Karpas-422 (cell line): ENCODE measurements around the gene ZNF516. TPM values are rescaled to one million over a fixed set of nuclear protein-coding genes. Genes with fewer than 3 reads are reported as not detected.

Source experiments
- DNase-seq: peaks from one replicate; pipeline ENCODE4 v3.0.0-alpha.2; 2015
- H2AFZ ChIP-seq: fragments of 200-600 bp; sonication (generic); 2 replicates; pipeline ENCODE4 v1.6.1; 2014; ENCODE audit warnings: antibody characterized with exemption, low read length, mixed read lengths
- H3K27ac ChIP-seq: fragments of 200-600 bp; sonication (generic); 2 replicates; pipeline ENCODE4 v1.5.1; 2014; ENCODE audit warnings: mild to moderate bottlenecking, low read length, moderate library complexity
- H3K27me3 ChIP-seq: fragments of 200-600 bp; sonication (generic); 2 replicates; pipeline ENCODE4 v1.6.1; 2014; ENCODE audit warnings: low read length, mixed read lengths
- H3K36me3 ChIP-seq: fragments of 200-600 bp; sonication (generic); 2 replicates; pipeline ENCODE4 v1.6.1; 2014; ENCODE audit warnings: low read length, mixed read lengths; ENCODE audit not compliant: insufficient read depth
- H3K4me1 ChIP-seq: fragments of 200-600 bp; sonication (generic); 2 replicates; pipeline ENCODE4 v1.6.1; 2014; ENCODE audit warnings: mild to moderate bottlenecking, low read length, mixed read lengths
- H3K4me2 ChIP-seq: fragments of 200-600 bp; sonication (generic); 2 replicates; pipeline ENCODE4 v1.6.1; 2014; ENCODE audit warnings: low read length, low read depth, mild to moderate bottlenecking; ENCODE audit not compliant: poor library complexity, severe bottlenecking
- H3K4me3 ChIP-seq: fragments of 200-600 bp; sonication (generic); 2 replicates; pipeline ENCODE4 v1.5.1; 2014; ENCODE audit warnings: mild to moderate bottlenecking, antibody characterized with exemption, low read length, mixed read lengths
- H3K79me2 ChIP-seq: fragments of 200-600 bp; sonication (generic); 2 replicates; pipeline ENCODE4 v1.6.1; 2014; ENCODE audit warnings: mild to moderate bottlenecking, low read length, mixed read lengths
- H3K9ac ChIP-seq: fragments of 200-600 bp; sonication (generic); 2 replicates; pipeline ENCODE4 v1.6.0; 2014; ENCODE audit warnings: low read length
- H3K9me2 ChIP-seq: fragments of 200-600 bp; sonication (generic), shearing (Covaris generic); replicated peaks from 2 replicates; pipeline ENCODE4 v1.6.0; 2014; ENCODE audit warnings: mild to moderate bottlenecking, low read length, moderate library complexity; ENCODE audit not compliant: insufficient read depth
- H3K9me3 ChIP-seq: fragments of 300-700, 200-600 bp; sonication (generic); 2 replicates; pipeline ENCODE4 v1.6.1; 2014; ENCODE audit warnings: low read length, mixed read lengths
- H4K20me1 ChIP-seq: fragments of 200-600 bp; sonication (generic); 2 replicates; pipeline ENCODE4 v1.6.1; 2014; ENCODE audit warnings: mild to moderate bottlenecking, antibody characterized with exemption, low read length, low read depth; ENCODE audit not compliant: insufficient read depth
- total RNA-seq: library from RNA; depleted of rRNA; stranded (reverse); fragments of >200 nt; shearing (Covaris generic); gene quantifications from 2 replicates; pipeline ENCODE4 v1.2.3, GENCODE V29; 2014; ENCODE audit warnings: low replicate concordance

Gene ZNF516
- total RNA-seq, 1 experiment from 2014 or later: 41.0 TPM

- Histone ChIP-seq H3K9me2 (no peaks in the 10 kb centered on the region), H3K4me2 (no peak overlapping the region), H3K4me1 (no peaks in the 10 kb centered on the region), H2AFZ (no peak overlapping the region), H3K9ac (no peak overlapping the region), H3K27ac (no peak overlapping the region), H3K9me3 (no peaks in the 10 kb centered on the region), H4K20me1 (peaks cover 54% of the 10 kb centered on the region), H3K4me3 (no peak overlapping the region), H3K36me3 (peaks cover 15% of the 10 kb centered on the region), H3K27me3 (no peaks in the 10 kb centered on the region), H3K79me2 (peaks cover 99% of the 10 kb centered on the region)
- no peak for DNase-seq
These were observed 26.4 kb downstream of the ZNF516 start for GRCh38 chr18:76468345-76469304.

- Histone ChIP-seq H3K9ac (no peak overlapping the region), H3K9me3 (no peaks in the 10 kb centered on the region), H3K27me3 (no peaks in the 10 kb centered on the region), H4K20me1 (peaks cover 59% of the 10 kb centered on the region), H3K4me1 (no peaks in the 10 kb centered on the region), H3K79me2 (peaks cover 99% of the 10 kb centered on the region), H3K4me2 (no peak overlapping the region), H3K27ac (no peak overlapping the region), H3K36me3 (peaks cover 14% of the 10 kb centered on the region), H3K9me2 (no peaks in the 10 kb centered on the region), H2AFZ (no peak overlapping the region), H3K4me3 (no peak overlapping the region)
- DNase-seq: no peak
These were observed 27.5 kb downstream of the ZNF516 start for GRCh38 chr18:76467371-76468190.

- Histone ChIP-seq H4K20me1 (peaks cover 59% of the 10 kb centered on the region), H3K27ac (no peak overlapping the region), H3K79me2 (peaks cover 99% of the 10 kb centered on the region), H3K36me3 (peaks cover 13% of the 10 kb centered on the region; the same call in 1 of the 2 replicates), H3K4me1 (no peaks in the 10 kb centered on the region), H3K9me2 (no peaks in the 10 kb centered on the region), H3K4me2 (no peak overlapping the region), H3K4me3 (no peak overlapping the region), H3K9ac (no peak overlapping the region), H2AFZ (no peak overlapping the region), H3K27me3 (no peaks in the 10 kb centered on the region), H3K9me3 (no peaks in the 10 kb centered on the region)
- no peak for DNase-seq
These were observed 28.5 kb downstream of the ZNF516 start for GRCh38 chr18:76466410-76466991.

GRCh38 chr18:76465630-76466409, 29.2 kb downstream of the ZNF516 start:
- no peaks in the 10 kb centered on the region for H3K9me2 ChIP-seq
- peaks cover 99% of the 10 kb centered on the region for H3K79me2 ChIP-seq
- H3K9me3 ChIP-seq: no peaks in the 10 kb centered on the region
- peaks cover 13% of the 10 kb centered on the region; the same call in 1 of the 2 replicates for H3K36me3 ChIP-seq
- no peak for DNase-seq
- H3K9ac ChIP-seq: no peak overlapping the region
- no peaks in the 10 kb centered on the region for H3K4me1 ChIP-seq
- H2AFZ ChIP-seq: no peak overlapping the region
- H3K4me3 ChIP-seq: no peak overlapping the region
- H3K27ac ChIP-seq: no peak overlapping the region
- peaks cover 59% of the 10 kb centered on the region for H4K20me1 ChIP-seq
- no peak overlapping the region for H3K4me2 ChIP-seq
- H3K27me3 ChIP-seq: no peaks in the 10 kb centered on the region

- Histone ChIP-seq H3K27ac (no peak overlapping the region), H3K9ac (no peak overlapping the region), H3K9me2 (no peaks in the 10 kb centered on the region), H3K4me2 (no peak overlapping the region), H2AFZ (no peak overlapping the region), H3K4me3 (no peak overlapping the region), H3K27me3 (no peaks in the 10 kb centered on the region), H4K20me1 (peaks cover 66% of the 10 kb centered on the region), H3K4me1 (peaks cover 7% of the 10 kb centered on the region), H3K79me2 (peaks cover 99% of the 10 kb centered on the region), H3K9me3 (no peaks in the 10 kb centered on the region), H3K36me3 (peaks cover 15% of the 10 kb centered on the region)
- no peak for DNase-seq
These were observed 30.5 kb downstream of the ZNF516 start for GRCh38 chr18:76464281-76465259.

GRCh38 chr18:76463872-76464271, 31.2 kb downstream of the ZNF516 start:
- H2AFZ ChIP-seq: no peak overlapping the region
- H3K4me3 ChIP-seq: no peak overlapping the region
- H3K9me3 ChIP-seq: no peaks in the 10 kb centered on the region
- no peak overlapping the region for H3K4me2 ChIP-seq
- H3K9ac ChIP-seq: no peak overlapping the region
- no peaks in the 10 kb centered on the region for H3K9me2 ChIP-seq
- H3K79me2 ChIP-seq: peaks cover 99% of the 10 kb centered on the region
- H3K27me3 ChIP-seq: no peaks in the 10 kb centered on the region
- H3K36me3 ChIP-seq: peaks cover 14% of the 10 kb centered on the region
- no peak for DNase-seq
- H3K27ac ChIP-seq: no peak overlapping the region
- H3K4me1 ChIP-seq: peaks cover 14% of the 10 kb centered on the region
- H4K20me1 ChIP-seq: peaks cover 73% of the 10 kb centered on the region

- H2AFZ ChIP-seq: no peak overlapping the region
- H3K4me3 ChIP-seq: no peak overlapping the region
- H3K27ac ChIP-seq: no peak overlapping the region
- peaks cover 99% of the 10 kb centered on the region for H3K79me2 ChIP-seq
- peaks cover 19% of the 10 kb centered on the region for H3K4me1 ChIP-seq
- no peaks in the 10 kb centered on the region for H3K27me3 ChIP-seq
- no peak for DNase-seq
- no peak overlapping the region for H3K9ac ChIP-seq
- H3K4me2 ChIP-seq: no peak overlapping the region
- H3K9me3 ChIP-seq: no peaks in the 10 kb centered on the region
- peaks cover 14% of the 10 kb centered on the region for H3K36me3 ChIP-seq
- no peaks in the 10 kb centered on the region for H3K9me2 ChIP-seq
- peaks cover 78% of the 10 kb centered on the region for H4K20me1 ChIP-seq
These were observed 31.7 kb downstream of the ZNF516 start for GRCh38 chr18:76463358-76463757.
